SKM-1 treated with dmso at 0.1 percent for 144 hours (cell line): ENCODE measurements around the gene SCAF4.
"Not testable (repeated sequence)": the region's sequence is repeated elsewhere in the genome, so short reads cannot be mapped to it uniquely, and the experiment has no call there.

Source experiments
- DNase-seq: peaks from one replicate; lab custom pipeline; 2025; ENCODE audit not compliant: unreplicated experiment; lab: John Stamatoyannopoulos, UW

The SCAF4 gene

DNA sequence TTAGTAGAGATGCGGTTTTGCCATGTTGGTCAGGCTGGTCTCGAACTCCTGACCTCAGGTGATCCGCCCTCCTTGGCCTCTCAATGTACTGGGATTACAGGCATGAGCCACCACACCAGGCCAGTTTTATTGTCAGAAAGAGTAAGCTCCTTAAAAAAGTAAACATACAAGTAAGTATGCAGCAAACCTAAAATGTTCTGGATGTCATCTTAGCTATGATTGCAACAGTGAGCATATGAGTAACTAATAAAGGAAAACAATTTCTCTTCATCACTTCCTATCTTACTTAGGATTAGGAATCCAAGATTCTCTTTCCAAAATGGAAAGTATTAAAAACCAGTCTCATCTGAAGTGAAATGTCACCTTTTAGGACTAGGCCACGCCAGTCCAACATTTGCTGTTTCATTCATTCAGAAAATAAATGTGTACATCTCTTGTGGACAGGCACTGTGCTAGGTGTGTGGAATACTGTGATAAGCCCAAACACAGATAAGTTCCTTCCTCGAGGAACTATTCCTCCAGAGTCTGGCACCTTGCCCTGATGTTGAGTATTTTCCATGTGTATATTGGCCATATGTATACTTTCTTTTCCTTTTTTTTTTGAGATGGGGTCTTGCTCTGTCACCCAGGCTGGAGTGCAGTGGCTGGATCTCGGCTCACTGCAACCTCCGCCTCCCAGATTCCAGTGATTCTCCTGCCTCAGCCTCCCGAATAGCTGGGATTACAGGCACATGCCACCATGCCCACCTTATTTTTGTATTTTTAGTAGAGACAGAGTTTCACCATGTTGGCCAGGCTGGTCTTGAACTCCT is 5.9 kb upstream of the SCAF4 start:
- DNase-seq: not testable (repeated sequence)

DNA sequence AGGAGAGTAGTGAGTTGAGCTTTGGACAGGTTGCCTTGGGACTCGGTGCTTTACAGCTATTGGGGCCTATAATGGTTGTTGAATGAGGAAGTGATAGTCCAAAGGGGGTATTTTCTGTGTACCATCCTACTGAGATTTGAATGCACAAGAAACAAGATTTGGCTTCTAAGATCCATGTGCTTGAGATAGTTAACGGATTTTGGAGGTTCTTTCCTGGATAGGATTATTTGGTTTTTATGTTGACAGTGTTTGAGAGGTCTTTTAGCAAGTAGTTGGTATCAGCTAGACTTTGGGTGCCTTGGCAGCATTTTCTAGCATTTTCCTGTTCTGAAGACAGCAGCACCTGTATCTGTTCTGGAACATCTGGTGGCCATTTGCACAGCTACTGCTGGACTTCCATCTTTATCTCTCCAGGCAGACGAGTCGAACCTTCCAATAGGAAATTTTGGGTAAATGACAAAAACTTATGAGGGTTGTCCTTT is 3.6 kb upstream of the SCAF4 start:
- no peak for DNase-seq

DNA sequence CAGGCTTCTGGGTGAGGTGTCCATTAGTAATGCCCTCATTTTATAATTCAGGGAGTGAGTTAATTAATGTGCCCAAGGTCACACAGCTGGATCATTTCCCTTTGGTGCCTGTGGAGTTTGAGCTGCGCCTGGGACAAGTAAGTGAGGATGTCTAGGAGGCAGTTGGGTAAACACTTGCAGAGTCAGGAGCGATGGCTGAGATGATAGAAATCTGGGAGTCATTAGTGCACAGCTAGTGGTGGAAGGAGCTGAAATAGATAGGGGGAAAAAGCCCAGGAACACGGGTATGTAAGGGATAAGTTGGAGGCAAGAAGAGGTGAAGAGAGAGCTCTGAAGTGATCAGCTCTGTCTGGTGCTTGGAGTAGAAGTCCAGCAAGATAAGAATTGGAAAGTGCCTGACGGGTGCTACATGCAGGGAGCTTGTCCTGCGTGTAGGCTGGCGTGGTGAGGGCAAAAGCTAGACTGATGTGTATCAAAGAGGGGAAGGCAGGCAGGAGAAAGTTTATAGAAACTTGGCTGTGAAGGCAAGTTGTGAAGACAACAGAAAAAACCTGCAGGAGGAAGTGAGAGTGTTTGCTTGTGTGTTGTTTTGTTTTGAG is 1.7 kb upstream of the SCAF4 start:
- no peak for DNase-seq

DNA sequence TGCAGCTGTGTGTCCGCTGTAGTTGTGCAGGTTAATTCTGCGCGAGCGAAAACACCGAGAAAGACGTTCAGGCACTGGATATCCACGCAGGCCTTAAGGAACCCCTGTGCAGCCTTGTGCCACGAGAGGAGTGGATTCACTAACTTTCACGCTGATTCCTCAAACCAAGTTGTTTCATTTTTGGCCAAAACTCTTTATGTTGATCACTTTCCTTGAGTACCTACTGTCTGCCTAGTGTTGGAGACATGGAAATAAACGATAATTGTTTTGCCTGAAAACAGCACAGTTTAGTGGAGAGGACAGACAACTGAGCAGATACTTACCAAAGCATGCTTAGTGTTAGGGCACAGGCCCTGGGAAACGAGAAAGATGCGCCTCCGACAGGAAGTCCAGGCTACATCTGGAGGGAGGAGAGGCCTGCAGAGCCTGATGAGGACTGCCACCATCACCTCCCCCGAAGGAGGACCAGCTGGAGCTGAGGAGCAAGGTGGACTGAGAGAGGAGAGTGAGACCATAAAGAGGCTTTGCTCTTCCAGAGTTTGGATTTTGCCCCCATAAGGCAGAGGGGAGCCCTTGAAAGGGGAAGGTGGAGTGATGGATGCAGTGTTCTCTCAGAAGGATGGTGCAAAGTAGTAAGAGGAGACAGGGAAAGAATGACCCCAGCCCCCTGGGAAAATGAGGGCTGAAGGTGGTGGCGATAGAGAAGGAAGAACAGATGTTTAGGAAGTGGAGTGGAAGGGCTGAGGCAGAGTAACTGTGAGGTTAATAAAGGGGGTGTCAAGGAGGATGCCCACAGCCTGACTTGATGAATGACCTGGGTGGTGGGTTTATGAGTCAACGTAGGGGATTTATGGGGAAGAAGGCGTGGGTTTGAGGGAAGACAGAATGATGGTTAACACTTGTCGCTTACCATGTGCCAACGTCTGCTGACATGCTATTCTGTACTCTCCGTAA is 956 bp upstream of the SCAF4 start:
- no peak for DNase-seq

DNA sequence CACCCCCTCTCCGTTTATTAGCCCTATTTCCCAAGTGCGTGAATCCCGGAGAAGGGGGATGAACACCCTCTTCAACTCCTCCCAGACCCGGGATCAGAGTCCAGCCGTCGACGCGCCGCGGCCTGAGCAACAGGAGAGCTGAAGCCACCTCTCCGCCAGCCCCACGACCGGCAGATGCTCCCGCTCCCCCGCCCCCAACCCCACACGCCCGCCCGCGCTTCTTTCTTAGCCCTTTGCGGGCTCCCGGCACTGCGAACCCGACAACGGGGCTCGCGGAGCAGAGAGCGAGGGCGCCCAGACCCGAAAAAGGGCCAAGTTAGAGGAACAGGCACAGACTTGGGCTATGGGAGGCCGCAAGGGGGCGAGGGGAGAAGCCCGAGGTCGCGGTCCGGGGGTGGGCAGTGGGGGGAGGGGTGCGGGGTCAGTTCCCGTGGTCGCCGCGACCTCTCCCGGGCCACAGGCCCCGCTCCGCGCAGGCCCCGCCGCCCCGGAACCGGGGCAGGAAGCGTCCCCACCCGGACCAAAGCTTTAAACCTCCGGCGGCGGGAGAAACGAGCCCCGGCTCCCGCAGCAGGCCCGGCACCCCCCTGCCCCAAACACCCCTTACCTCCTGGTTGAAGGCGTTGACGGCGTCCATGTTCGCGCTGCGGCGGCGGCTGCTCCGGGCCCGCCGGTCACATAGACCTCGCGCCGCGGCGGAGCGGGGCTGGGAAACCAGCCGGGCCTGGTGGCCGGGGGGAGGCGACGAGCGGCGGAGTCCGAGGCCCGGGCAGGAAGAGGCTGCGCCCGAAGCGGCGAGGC is 662 bp downstream of the SCAF4 start:
- DNase-seq: peak; percentile 37

DNA sequence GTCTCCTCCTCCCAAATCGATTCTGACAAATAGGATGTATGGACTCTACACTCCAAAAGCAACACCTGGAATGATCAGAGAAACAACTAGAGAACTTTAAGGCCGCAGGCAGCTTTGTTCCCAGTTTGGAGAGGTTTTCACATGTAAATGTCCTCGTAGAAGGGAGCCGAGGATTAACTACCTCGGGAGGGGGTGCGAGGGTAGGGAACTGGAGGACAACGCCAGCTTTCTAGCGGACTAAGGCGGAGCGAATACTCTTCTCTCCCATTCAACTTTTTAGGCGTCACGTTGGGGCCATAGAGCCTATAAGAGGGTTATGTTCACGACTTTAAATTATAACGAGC is 1.2 kb downstream of the SCAF4 start:
- DNase-seq: no peak

DNA sequence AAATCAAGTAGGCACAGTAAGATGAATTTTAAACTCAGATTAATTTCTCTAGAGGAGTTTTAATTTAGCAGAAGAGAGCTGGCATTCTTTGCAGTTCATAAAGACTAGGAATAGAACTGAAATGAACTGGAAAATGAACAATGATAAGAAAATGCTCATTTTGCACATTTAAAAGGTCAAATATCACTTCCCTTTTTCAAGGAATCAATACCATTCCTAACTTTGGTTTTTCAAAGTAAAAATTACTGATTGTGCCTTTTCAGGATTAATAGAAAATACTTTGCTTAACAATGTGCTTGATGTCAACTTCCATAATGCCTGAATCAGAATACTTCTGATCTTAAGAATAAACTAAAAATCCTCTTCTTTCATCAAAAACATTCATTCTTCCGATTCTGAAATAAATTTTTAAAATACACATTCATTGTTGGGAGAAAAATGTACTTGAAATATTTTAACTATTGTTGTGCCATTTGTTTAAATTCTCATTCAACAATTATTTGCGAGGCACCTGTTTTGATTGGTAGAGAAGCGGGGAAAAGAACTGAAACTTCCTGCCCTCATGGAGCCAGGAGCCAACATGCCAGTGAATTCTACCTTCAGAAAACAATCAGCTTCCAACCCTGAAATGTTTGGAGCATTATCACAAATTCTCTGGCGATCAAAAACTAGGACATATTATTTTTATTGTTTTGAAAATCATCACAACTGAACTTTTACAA is 2.1 kb downstream of the SCAF4 start:
- no peak for DNase-seq

DNA sequence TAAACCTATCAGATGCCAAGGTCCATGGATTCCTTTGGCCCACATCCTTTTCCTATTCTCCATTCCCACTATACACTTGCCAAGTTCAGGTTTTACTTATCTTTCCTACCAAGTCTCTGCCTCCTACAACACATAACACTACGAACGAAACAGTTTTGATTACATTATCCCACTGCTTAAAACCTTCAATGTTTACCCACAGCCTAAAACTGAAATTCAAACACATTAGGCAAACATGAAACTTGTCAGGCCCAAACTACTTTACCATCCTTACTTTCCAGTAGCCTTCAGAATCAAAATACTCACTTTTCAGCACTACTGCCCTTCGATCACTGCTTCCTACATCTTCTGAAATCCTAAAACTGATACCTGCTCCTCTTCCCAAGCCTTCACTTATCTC is 3.0 kb downstream of the SCAF4 start:
- DNase-seq: no peak

DNA sequence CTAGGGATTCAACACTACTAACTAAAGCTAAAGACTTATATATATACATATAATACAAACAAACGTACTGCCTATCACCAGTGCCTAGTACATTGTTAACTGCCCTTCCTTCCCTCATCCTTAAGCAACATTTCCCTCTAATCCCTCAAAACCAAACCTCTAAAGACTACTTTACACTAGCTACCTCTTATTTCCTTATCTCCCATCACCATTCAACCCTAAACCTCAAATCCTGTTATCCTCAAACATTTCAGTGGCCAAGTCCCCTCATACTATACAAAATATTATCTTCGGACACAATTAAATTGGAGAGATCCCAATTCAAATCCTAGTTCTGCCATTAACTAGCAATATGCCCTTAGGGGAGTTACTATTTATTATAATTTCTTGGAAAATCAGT is 3.7 kb downstream of the SCAF4 start:
- no peak for DNase-seq

DNA sequence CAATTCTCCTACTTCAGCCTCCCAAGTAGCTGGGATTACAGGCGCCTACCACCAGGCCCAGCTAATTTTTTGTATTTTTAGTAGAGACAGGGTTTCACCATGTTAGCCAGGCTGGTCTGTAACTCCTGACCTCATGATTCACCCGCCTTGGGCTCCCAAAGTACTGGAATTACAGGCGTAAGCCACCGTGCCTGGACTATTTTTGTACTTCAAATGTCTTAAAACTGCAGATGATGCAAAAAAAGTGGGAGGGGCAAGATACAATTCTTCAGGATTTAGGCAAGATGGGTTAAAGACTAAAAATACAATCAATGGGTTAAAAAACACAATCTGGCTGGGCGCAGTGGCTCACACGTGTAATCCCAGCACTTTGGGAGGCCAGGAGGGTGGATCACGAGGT is 4.7 kb downstream of the SCAF4 start:
- DNase-seq: no peak

DNA sequence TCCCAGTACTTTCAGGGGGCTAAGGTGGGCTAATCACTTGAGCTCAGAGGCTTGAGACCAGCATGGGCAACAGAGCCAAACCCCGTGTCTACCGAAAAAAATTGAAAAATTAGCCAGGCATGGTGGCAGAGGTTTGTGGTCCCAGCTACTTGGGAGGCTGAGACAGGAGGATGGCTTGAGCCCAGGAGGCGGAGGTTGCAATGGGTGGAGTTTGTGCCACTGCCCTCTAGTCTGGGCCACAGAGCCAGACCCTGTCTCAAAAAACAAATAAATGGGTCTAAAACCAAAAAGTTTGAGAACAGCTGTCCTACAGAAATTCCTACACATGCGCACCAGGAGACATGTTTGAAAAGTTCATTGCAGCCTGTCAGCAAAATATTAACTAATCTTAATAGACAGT is 5.5 kb downstream of the SCAF4 start:
- DNase-seq: no peak

DNA sequence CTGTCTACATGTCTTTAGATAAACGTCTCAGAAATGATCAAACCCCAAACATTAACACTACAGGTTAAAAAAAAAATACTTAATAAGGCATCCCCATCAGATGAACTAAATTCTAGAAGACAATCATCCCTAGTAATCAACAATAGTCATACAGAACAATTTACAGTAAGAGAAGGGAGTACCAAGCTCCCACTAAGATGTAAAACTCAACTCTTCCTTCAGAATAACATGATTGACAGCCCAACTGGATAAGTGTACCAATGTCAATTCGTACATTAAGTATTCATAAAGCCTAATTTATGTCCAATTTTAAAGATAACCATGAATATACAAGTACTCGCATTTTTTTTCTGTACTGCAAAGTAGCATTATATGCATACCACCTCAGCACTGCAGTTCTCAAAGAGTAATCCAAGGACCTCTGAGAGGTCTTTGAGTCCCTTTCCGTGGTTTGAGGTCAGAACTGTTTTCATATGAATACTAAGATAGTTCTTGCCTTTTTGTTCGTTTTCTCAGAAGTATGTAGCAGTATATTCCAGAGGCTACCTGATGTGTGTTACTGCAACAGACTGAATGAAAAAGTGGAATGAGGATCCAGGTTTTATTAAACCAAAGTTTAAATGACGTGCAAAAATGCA is 6.6 kb downstream of the SCAF4 start:
- no peak for DNase-seq

DNA sequence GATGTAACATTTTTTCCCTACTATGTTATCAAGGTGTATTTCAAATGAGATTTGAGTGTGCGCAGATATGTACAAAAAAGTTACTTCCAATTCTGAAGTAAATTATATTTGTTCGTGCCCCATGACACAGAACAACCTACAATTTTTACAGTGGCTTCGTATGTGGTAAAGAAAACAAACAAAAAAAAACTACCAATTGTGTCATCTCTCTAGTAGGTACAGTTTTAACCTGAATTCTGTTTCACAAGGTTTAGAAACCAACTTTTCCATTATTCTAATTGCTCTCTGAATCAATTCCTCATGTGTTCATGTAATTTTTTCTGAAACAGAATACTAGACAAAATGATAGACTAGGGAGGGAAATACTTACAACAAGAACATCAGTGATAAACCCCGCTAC is 7.4 kb downstream of the SCAF4 start:
- DNase-seq: no peak

DNA sequence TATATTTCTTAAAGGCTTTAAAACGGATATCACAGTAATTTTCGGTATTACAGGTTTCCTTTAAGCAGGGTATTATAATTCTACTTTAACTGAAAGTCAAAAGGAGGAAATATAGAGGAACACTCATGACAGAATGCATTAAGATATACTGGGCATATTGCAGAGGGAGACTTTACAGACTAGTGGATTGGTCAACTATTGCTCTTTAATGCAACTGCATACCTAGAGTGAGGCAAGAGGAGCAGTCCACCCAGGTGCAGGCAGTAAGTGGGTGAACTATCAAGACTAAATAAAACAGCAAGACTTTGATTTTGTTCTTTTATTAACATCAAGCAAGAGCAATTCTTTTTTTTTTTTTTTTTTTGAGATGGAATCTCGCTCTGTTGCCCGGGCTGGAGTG is 10.5 kb downstream of the SCAF4 start:
- no peak for DNase-seq

DNA sequence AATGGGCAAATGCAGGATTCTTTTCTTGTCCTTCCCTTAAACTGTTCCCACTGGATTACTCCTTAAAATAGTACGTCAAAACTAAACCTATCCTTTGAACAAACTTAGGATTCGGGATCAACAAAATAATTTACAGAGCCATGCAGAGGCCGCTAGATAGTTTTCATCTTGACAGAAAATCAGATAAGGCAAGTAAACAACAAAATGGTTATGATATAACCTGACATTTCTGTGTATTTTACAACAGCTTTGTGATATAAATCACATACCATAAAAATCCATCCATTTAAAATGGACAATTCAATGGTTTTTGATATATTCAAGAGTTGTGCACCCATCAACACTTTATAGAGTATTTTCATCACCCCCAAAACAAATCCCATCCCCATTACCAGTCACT is 11.2 kb downstream of the SCAF4 start:
- no peak for DNase-seq

DNA sequence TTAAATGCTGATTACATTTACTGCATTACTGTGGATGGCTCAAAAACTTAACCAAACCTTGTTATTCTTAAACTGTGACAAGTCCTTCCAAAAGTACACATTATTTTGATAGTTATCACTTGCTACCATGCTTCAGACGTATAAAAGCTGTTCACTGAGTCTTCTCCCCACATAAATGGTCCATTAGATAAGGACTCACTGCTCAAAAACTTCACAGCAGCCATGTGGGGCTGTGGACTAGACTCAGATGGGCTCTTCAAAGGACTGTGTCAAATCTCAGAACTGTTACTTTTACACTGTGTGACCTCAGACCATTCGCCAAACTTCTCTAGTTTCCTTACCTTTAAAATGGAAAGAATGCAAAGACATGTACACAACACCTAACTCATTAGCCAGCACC is 11.6 kb downstream of the SCAF4 start:
- no peak for DNase-seq

DNA sequence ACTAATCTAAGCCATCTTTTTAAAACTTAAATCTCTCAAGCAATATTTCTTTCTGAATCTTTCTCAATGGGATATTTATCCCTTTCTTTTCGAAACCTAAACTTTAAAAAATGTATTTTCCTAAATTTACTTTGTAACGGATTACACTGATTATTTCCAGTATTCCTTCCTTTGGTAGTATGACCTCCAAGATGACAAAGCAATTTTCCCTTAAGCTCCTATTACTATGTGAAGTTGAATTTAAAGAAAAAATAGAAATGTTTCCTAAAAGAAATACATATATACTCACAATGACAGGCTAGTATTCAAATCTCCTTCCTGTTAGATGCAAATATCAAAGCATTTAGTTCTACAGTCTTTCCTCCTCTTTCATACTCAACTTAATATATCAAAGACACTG is 15.8 kb downstream of the SCAF4 start:
- DNase-seq: no peak

DNA sequence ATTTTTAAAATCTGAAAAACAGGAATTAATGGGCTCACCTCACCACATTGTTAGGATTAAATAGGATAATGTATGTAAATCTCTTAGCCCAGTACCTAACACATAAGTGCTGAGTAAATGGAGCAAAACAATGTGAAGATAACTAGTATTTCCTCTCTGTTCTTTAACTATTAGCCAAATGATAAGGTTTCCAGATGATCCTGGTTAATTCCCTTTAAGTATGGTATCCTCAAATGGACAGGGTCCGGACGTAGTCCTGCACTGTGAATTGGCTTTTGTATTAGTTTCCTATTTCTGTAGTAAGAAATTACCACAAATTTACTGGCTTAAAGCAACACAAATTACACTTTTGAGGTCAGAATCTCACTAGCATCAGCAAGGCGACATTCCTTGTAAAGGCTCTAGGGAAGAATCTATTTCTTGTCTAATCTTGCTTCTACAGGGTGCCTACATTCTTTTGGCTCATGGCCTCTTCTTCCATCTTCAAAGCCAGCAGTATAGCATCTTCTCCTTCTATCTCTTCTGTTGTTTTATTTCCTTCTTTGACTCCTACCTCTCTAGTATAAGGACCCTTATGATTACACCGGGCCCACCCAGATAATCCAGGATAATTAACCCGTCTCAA is 17.1 kb downstream of the SCAF4 start:
- DNase-seq: no peak

DNA sequence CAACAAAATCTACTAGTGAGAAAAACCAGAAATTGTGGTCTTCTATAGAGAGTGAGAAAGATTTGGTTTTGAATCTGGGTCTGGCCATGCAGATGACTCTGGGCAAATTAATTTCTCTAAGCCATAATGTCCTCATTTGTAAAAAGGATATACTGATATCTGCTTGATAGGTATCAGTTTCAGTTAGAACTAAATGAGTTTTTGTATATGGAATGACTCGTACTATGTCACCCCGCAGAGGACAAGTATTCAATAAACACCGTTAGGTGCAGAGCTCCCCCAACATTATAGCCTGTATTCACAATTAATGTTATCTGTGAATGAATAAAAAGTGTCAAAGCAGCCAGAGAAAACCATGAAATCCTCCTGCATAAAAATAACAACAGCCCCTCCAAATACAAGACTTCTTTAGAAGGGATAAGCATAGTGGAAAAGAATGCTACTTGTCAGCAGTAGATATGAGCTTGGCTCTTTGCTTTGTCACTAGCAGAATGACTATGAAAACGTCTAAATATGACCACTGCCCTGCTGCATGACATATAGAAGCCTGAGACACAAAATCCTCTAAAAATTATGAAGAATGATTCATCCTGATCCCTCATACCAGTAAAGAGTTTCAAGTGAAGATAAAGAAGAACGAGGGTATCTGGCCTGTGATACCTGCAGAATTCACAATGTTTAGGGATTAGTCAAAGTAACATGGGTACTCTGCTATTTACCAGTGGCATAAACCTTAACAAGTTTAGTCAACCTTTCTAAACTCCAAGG is 17.8 kb downstream of the SCAF4 start:
- DNase-seq: no peak
